H9 (cell line): ENCODE measurements around the gene MYO10. TPM values are rescaled to one million over a fixed set of nuclear protein-coding genes. Genes with fewer than 3 reads are reported as not detected.

Source experiments
- DNase-seq: peaks from one replicate; pipeline ENCODE4 v3.0.0-alpha.2; 2017
- H2AFZ ChIP-seq: one replicate; pipeline ENCODE4 v1.6.1; 2013; ENCODE audit warnings: mild to moderate bottlenecking, low read length, control low read depth, moderate library complexity
- H2AK5ac ChIP-seq: 2 replicates; pipeline ENCODE4 v1.6.1; 2013; ENCODE audit warnings: low read length, control low read depth, mixed read lengths; ENCODE audit not compliant: insufficient read length
- H2BK120ac ChIP-seq: one replicate; pipeline ENCODE4 v1.6.1; 2013; ENCODE audit warnings: low read depth, mild to moderate bottlenecking, low read length, control low read depth, inconsistent platforms; ENCODE audit not compliant: poor library complexity, severe bottlenecking
- H2BK12ac ChIP-seq: 2 replicates; pipeline ENCODE4 v1.6.1; 2013; ENCODE audit warnings: low read length, control low read depth, mixed read lengths, low read depth; ENCODE audit not compliant: insufficient read length
- H2BK15ac ChIP-seq: 2 replicates; pipeline ENCODE4 v1.6.1; 2013; ENCODE audit warnings: low read depth, low read length, control low read depth
- H2BK20ac ChIP-seq: one replicate; pipeline ENCODE4 v1.6.1; 2013; ENCODE audit warnings: low read depth, mild to moderate bottlenecking, low read length, control low read depth, inconsistent platforms; ENCODE audit not compliant: poor library complexity, severe bottlenecking
- H2BK5ac ChIP-seq: 2 replicates; pipeline ENCODE4 v1.6.1; 2013; ENCODE audit warnings: low read length, control low read depth, mixed read lengths; ENCODE audit not compliant: insufficient read length
- H3K14ac ChIP-seq: 2 replicates; pipeline ENCODE4 v1.6.1; 2013; ENCODE audit warnings: low read length, control low read depth; ENCODE audit not compliant: insufficient read depth
- H3K18ac ChIP-seq: 2 replicates; pipeline ENCODE4 v1.6.1; 2013; ENCODE audit warnings: low read depth, mild to moderate bottlenecking, mixed read lengths, low read length, control low read depth; ENCODE audit not compliant: insufficient read length
- H3K23ac ChIP-seq: 2 replicates; pipeline ENCODE4 v1.6.1; 2013; ENCODE audit warnings: low read length, control low read depth, mixed read lengths, low read depth; ENCODE audit not compliant: insufficient read length
- H3K23me2 ChIP-seq: 2 replicates; pipeline ENCODE4 v1.6.1; 2013; ENCODE audit warnings: low read depth, mild to moderate bottlenecking, mixed read lengths, low read length, control low read depth; ENCODE audit not compliant: insufficient read length, poor library complexity, severe bottlenecking
- H3K27ac ChIP-seq: 2 replicates; pipeline ENCODE4 v1.5.1; 2013; ENCODE audit warnings: low read length, control low read depth, mixed read lengths, low read depth; ENCODE audit not compliant: insufficient read length
- H3K27me3 ChIP-seq: 2 replicates; pipeline ENCODE4 v1.6.1; 2013; ENCODE audit warnings: low read length, control low read depth, inconsistent platforms; ENCODE audit not compliant: insufficient read depth
- H3K4ac ChIP-seq: 2 replicates; pipeline ENCODE4 v1.6.1; 2013; ENCODE audit warnings: low read depth, mild to moderate bottlenecking, control low read depth, inconsistent platforms, low read length, moderate library complexity
- H3K4me1 ChIP-seq: 2 replicates; pipeline ENCODE4 v1.6.1; 2013; ENCODE audit warnings: low read length, control low read depth, inconsistent platforms; ENCODE audit not compliant: insufficient read depth
- H3K4me2 ChIP-seq: 2 replicates; pipeline ENCODE4 v1.6.1; 2013; ENCODE audit warnings: low read length, control low read depth, mixed read lengths; ENCODE audit not compliant: insufficient read length, insufficient read depth
- H3K56ac ChIP-seq: 2 replicates; pipeline ENCODE4 v1.6.1; 2013; ENCODE audit warnings: low read depth, mild to moderate bottlenecking, mixed read lengths, low read length, control low read depth; ENCODE audit not compliant: insufficient read length
- H3K79me1 ChIP-seq: 2 replicates; pipeline ENCODE4 v1.6.1; 2013; ENCODE audit warnings: low read depth, mild to moderate bottlenecking, moderate library complexity, low read length, control low read depth, inconsistent platforms; ENCODE audit not compliant: insufficient read depth, poor library complexity, severe bottlenecking
- H3K79me2 ChIP-seq: 2 replicates; pipeline ENCODE4 v1.6.1; 2013; ENCODE audit warnings: low read length, control low read depth, inconsistent platforms; ENCODE audit not compliant: insufficient read depth
- H3K9ac ChIP-seq: 2 replicates; pipeline ENCODE4 v1.6.1; 2013; ENCODE audit warnings: low read length, control low read depth, mixed read lengths; ENCODE audit not compliant: insufficient read length; ENCODE audit errors: extremely low read depth
- H3K9me3 ChIP-seq: one replicate; pipeline ENCODE4 v1.6.1; 2013; ENCODE audit warnings: low read depth, low read length, inconsistent platforms; ENCODE audit not compliant: control insufficient read depth
- H3T11ph ChIP-seq: one replicate; pipeline ENCODE4 v1.6.1; 2013; ENCODE audit warnings: mild to moderate bottlenecking, low read length, control low read depth, inconsistent platforms
- H4K20me1 ChIP-seq: one replicate; pipeline ENCODE4 v1.6.1; 2013; ENCODE audit not compliant: control insufficient read depth, insufficient read length, insufficient read depth
- H4K5ac ChIP-seq: 2 replicates; pipeline ENCODE4 v1.6.1; 2013; ENCODE audit warnings: low read depth, mild to moderate bottlenecking, mixed read lengths, low read length, control low read depth; ENCODE audit not compliant: insufficient read length
- H4K8ac ChIP-seq: replicated peaks from 2 replicates; pipeline ENCODE4 v1.6.1; 2013; ENCODE audit warnings: low read length, control low read depth, mixed read lengths, low read depth; ENCODE audit not compliant: insufficient read length
- H4K91ac ChIP-seq: 2 replicates; pipeline ENCODE4 v1.6.1; 2013; ENCODE audit warnings: low read depth, mild to moderate bottlenecking, moderate library complexity, mixed read lengths, low read length, control low read depth; ENCODE audit not compliant: insufficient read length
- H3K27ac Mint-ChIP-seq, 3 experiments: 2 replicates in 2 of 3; 3 replicates in 1 of 3; pipeline ENCODE4 v1.8.0; 2020 to 2021; ENCODE audit warnings: mixed read lengths in 3 of 3, mild to moderate bottlenecking in 1 of 3, moderate library complexity in 1 of 3
- H3K27me3 Mint-ChIP-seq: 2 replicates; pipeline ENCODE4 v1.8.0; 2021; ENCODE audit warnings: low read depth, mild to moderate bottlenecking, moderate library complexity, mixed read lengths
- H3K36me3 Mint-ChIP-seq, 3 experiments: 2 replicates in 2 of 3; 3 replicates in 1 of 3; pipeline ENCODE4 v1.8.0; 2020 to 2021; ENCODE audit warnings: low read depth in 3 of 3, mixed read lengths in 3 of 3; ENCODE audit not compliant: insufficient read depth in 1 of 3
- H3K4me1 Mint-ChIP-seq, 2 experiments: 2 replicates each; pipeline ENCODE4 v1.8.0; 2020; ENCODE audit warnings: mixed read lengths in 2 of 2
- H3K4me3 Mint-ChIP-seq, 2 experiments: 2 replicates in 1 of 2; 3 replicates in 1 of 2; pipeline ENCODE4 v1.8.0; 2020 to 2021; ENCODE audit warnings: mild to moderate bottlenecking in 2 of 2, mixed read lengths in 2 of 2, moderate library complexity in 1 of 2
- H3K9me3 Mint-ChIP-seq, 2 experiments: 2 replicates in 1 of 2; 3 replicates in 1 of 2; pipeline ENCODE4 v1.8.0; 2020; ENCODE audit warnings: mild to moderate bottlenecking in 2 of 2, mixed read lengths in 2 of 2, moderate library complexity in 1 of 2
- WGBS: extraction: QIAGEN DNeasy Blood & Tissue Kit; methylation state at CpG from one replicate; pipeline ENCODE4 v1.1.7; 2013; ENCODE audit warnings: missing lambda C conversion rate, low lambda C conversion rate, mixed read lengths; ENCODE audit not compliant: insufficient read length; ENCODE audit errors: extremely low coverage; 5-methylcytosine and 5-hydroxymethylcytosine counted together
- total RNA-seq: library from RNA; stranded (reverse); gene quantifications from 2 replicates; pipeline ENCODE4 v1.2.1, GENCODE V29; 2021
- TF ChIP-seq, protein P1 (sequence below): fragments of 200-600 bp; sonication (generic); conservative IDR thresholded peaks from 3 replicates; pipeline ENCODE4 v1.8.0; 2021; ENCODE audit warnings: antibody characterized with exemption, mild to moderate bottlenecking

MYO10 gene
- total RNA-seq, 1 experiment from 2014 or later: 127 TPM

DNA sequence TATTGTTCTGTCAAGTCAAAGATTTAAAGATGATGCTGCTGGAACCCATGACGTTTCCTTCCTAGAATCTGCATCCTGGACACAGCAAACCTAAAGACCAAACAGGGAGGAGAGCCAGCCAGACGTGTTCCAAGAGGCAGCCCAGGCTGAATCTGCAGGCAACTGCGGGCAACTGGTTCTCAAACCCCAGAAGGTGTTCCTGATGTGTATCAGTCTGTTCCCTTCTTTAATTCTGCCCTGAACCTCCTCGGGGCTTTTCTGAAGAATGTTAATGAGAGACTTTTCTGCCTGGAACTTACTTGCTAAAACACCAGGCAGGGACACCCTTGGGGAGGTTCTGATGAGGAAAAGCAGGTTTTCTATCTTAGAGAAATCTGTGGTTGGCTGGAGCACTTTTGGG, 186.5 kb downstream of the MYO10 start:
- no peak overlapping the region for H2AFZ ChIP-seq
- H4K5ac ChIP-seq: no peak overlapping the region
- Mint-ChIP-seq H3K4me3 (no peak overlapping the region), H3K27me3 (no peaks in the 10 kb centered on the region), H3K27ac (peak overlapping the region in 1 of 3 experiments; percentile 64; a peak in 2 of 7 replicates), H3K36me3 (peaks cover 10 to 31% (median 17%) of the 10 kb centered on the region in 3 experiments), H3K9me3 (peaks cover 0 to 5% of the 10 kb centered on the region in 2 experiments; a peak in 1 of 5 replicates), H3K4me1 (peaks cover 42 to 51% of the 10 kb centered on the region in 2 experiments)
- H3K27ac ChIP-seq: no peak overlapping the region
- H2BK120ac ChIP-seq: no peak overlapping the region
- no peak for DNase-seq
- no peak overlapping the region for H3K9ac ChIP-seq
- no peak overlapping the region for H4K8ac ChIP-seq
- H3K23ac ChIP-seq: no peak overlapping the region
- no peak overlapping the region for H3K14ac ChIP-seq
- H3K18ac ChIP-seq: no peak overlapping the region
- H3K4me1 ChIP-seq: peaks cover 5% of the 10 kb centered on the region; the same call in 1 of the 2 replicates
- H3K23me2 ChIP-seq: no peaks in the 10 kb centered on the region
- no peaks in the 10 kb centered on the region for H3K79me1 ChIP-seq
- H4K20me1 ChIP-seq: no peaks in the 10 kb centered on the region
- no peak overlapping the region for H2BK5ac ChIP-seq
- no peak overlapping the region for H3K4ac ChIP-seq
- H3K79me2 ChIP-seq: no peaks in the 10 kb centered on the region
- no peaks in the 10 kb centered on the region for H3K9me3 ChIP-seq
- WGBS: no CpG with 5 or more reads among the region's 4 CpGs
- no peak overlapping the region for H3K56ac ChIP-seq
- no peak overlapping the region for H2BK15ac ChIP-seq
- no peak overlapping the region for H3T11ph ChIP-seq
- no peak overlapping the region for H2AK5ac ChIP-seq
- H2BK20ac ChIP-seq: no peak overlapping the region
- TF ChIP-seq, protein P1, sequence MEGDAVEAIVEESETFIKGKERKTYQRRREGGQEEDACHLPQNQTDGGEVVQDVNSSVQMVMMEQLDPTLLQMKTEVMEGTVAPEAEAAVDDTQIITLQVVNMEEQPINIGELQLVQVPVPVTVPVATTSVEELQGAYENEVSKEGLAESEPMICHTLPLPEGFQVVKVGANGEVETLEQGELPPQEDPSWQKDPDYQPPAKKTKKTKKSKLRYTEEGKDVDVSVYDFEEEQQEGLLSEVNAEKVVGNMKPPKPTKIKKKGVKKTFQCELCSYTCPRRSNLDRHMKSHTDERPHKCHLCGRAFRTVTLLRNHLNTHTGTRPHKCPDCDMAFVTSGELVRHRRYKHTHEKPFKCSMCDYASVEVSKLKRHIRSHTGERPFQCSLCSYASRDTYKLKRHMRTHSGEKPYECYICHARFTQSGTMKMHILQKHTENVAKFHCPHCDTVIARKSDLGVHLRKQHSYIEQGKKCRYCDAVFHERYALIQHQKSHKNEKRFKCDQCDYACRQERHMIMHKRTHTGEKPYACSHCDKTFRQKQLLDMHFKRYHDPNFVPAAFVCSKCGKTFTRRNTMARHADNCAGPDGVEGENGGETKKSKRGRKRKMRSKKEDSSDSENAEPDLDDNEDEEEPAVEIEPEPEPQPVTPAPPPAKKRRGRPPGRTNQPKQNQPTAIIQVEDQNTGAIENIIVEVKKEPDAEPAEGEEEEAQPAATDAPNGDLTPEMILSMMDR: no peak
- no peak overlapping the region for H2BK12ac ChIP-seq
- H3K4me2 ChIP-seq: no peak overlapping the region
- no peak overlapping the region for H4K91ac ChIP-seq
- no peaks in the 10 kb centered on the region for H3K27me3 ChIP-seq
